Brain pericyte (primary cell): ENCODE data around the gene SPRN.
"Not testable (repeated sequence)": the region's sequence is repeated elsewhere in the genome, so short reads cannot be mapped to it uniquely, and the experiment has no call there.

Experiments
- DNase-seq: peaks from one replicate; pipeline ENCODE4 v3.0.0-alpha.2; 2012; ENCODE audit warnings: low read depth, low spot score

SPRN gene, protein sequence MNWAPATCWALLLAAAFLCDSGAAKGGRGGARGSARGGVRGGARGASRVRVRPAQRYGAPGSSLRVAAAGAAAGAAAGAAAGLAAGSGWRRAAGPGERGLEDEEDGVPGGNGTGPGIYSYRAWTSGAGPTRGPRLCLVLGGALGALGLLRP

DNA sequence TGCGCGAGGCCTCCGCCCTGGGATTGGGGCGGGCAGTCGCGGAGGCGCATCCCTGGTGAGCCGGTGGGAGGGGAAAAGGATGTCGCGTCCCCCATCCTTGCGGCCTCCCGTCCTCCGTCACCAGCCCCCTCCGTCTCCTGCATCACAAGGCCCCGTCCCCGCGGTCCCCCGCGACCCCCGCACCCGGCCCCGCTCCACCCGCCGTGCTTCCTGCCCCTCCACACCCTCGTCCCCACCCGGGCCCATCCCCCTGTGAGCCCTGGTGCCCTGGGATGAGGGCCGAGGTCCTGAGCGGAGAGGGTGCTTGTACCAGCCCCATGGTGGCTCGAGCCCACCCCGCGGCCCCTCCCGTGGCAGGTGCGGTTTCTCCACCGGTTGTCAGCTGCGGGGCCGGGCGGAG, at the start of gene SPRN:
SPRN (minus strand) TSS at position 25 of the 400 bp plus-strand sequence. CDS start 944 bp downstream, outside the sequence.
- DNase-seq: not testable (repeated sequence)

DNA sequence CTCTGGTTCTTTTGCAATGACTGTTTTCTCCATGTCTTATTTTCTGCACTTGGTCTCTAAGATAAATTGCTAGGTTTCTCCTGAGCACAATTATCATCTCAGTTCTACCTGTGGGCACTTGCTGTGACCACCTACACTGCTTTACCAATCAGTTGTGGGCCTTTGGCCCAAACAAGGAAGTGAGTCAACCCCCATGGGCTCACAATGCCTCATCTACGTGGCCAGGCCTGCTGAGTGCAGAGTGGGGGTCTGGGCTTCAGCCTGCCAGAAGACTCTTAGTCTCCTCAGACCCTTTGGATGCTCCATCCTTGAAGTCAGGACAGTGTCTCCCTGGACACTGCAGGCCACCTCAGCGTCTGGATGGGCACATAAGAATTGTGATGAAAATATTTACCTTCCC, 49.6 kb upstream of the SPRN start:
- DNase-seq: no peak

DNA sequence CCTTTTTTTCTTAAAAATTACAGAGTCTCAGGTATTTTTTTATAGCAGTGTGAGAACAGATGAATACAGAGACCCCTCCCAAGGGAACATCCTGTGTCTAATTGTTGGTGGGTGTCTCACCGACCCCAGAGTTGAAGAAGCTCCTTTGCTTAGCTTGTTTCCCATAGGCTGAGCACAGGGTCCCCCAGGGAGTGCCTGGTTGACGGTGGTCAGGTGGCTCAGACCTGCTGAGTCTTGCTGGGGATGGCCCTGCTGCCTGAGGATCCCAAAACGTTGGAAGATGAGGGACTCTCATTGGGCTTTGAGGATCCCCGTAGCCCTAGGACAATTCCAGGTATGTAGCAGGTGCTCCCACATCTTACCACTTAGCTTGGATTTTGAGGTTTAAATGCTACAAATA, 48.8 kb upstream of the SPRN start:
- no peak for DNase-seq

DNA sequence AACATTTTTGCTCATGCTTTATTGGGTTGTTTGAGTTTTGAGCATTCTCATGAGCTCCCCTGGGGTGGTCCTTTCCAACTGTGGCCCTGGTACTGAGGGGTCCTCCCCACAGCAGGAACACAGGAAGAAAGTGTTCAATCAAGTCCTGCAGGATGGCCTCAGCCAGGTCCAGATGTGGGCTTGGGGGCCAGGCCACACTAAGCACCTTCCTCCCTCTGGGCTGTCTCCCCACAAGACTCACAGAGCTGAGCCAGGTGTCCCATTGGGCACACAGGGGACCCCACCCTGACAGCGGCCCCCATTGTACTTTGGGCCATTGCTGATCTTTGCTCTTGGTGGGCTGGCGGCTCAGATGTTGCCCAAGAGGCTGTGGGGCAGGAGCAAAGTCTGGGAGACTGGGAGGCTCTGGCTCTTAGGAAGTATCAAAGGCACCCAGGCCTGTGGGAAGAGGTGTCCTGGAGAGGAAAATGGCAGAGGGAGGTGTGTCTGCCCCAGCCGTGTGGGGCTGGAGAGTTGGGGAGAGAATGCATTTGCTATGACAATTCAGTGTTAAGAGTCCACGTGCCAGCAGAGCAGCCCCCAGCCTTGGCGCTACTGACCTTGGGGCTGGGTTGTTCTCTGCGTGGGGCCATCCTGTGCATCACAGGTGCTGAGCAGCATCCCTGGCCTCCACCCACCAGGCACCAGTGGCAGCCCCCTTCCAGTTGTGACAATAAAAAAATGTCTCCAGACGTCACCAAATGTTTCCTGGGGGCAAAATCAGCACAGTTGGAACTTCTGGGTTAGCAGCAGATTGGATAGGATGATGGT, 47.1 kb upstream of the SPRN start:
- DNase-seq: no peak

DNA sequence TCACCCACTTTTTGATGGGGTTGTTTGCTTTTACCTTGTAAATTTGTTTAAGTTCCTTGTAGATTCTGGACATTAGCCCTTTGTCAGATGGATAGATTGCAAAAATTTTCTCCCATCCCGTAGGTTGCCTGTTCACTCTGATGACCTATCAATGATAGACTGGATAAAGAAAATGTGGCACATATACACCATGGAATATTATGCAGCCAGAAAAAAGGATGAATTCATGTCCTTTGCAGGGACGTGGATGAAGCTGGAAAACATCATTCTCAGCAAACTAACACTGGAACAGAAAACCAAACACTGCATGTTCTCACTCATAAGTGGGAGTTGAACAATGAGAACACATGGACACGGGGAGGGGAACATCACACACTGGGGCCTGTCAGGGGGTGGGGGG, 44.8 kb upstream of the SPRN start:
- not testable (repeated sequence) for DNase-seq

DNA sequence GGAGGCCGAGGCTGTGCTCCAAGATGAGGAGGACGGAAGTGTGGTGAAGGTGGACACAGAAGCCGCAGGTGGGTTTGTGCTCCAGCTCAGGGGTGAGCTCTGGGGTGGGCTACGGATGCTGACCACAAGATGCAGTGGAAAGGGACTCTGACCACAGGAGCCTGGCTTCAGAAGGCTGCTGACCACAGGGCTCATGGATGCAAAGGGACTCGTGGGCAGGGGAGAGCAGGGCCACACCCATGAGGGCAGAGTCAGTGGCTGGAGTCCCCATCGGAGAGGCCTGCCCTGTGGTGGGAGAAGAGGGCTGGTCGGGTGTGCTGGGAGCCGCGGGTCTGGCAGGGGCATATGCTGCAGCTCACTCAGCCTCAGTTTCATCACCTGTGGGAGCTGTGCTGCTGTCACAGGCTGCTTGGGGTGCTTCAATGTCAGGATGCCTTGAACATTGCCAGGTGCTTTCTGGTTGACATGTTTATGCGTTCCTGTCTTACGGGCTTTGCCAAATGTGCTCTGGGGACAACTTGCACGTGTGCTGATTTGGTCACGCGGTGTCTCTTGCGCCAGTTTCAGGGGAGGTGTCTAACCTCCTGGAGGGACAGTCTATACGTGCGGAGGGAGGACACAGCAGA, 43.0 kb upstream of the SPRN start:
- no peak for DNase-seq

DNA sequence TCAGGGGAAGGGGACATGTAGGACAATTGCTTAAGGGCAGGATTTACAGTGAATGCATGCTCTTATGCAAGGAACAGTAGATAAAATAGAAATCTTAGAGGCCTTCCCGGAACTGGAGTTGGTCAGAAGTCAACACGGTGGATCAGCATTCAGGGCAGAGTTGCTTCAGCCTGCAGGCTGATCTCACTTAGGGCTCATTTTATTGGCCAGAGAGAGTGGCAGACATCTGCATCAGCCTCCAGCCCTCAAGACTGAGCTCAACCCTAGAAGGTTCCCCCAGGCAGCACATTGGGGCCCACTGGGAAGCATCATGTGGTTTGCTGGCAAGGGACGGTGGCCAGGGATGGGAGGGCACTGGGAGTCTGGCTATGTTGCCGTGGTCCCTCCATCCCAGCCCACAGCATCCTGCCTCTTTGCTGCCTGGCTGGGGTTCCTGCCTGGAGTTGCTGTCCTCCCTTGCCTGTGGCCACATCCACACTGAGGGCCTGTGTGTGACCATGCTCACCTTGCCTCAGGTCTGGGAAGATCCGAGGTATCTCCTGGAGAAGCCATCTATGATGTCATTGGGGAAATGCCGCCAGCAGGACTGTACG, 42.4 kb upstream of the SPRN start:
- DNase-seq: no peak

DNA sequence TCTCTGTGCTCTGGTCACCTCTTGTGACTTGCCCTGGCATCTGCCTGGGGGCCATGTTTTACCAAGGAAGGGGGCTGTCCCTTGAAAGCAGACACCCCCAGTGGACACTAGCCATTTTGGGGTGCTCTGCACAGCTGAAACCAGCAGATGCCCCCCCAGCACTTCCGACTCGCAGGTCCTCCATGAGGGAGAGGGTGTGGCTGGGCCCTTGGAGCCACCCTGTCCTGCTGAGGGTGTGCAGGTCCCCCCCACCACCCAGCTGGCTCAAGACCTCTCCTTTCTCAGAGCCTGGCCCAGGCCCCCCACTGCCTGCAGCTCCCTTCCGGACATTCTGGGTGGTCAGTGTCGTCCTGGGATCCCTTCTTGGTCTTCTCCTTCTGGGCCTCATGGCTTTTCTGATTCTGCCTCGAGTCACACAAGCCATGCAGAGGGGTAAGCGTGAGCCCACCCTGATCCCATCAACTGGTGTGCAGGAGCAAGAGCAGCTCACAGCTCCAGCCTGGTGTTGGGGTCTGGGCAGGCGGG, 41.6 kb upstream of the SPRN start:
- no peak for DNase-seq

DNA sequence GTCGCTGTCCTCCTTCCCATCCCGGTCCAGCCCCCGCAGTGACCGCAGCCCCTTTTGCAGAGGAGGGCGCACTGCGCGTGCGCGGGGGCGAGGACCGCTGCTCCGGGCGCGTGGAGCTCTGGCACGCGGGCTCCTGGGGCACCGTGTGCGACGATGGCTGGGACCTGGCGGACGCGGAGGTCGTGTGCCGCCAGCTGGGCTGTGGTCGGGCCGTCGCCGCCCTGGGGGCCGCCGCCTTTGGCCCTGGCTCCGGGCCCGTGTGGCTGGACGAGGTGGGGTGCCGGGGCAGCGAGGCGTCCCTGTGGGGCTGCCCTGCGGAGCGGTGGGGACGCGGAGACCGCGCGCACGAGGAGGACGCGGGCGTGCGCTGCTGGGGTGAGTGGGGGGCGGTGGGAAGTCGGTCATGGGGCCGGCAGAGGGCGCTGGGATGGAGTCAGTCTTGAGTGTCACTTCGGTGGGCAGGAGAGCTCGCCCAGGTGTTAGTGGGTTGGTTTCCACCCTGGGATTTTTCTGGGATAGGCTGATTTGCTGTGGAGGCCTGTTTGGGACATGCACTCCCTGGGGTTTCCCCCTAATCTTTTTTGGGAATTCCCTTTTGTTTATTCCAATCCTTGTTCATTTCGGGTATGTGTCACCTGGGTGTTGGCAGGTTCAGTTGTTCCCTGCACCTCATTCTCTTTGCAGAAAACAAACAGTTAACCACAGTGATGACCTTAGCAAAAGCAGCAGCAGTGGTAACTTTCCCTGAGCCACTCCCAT, 40.9 kb upstream of the SPRN start:
- DNase-seq: no peak

DNA sequence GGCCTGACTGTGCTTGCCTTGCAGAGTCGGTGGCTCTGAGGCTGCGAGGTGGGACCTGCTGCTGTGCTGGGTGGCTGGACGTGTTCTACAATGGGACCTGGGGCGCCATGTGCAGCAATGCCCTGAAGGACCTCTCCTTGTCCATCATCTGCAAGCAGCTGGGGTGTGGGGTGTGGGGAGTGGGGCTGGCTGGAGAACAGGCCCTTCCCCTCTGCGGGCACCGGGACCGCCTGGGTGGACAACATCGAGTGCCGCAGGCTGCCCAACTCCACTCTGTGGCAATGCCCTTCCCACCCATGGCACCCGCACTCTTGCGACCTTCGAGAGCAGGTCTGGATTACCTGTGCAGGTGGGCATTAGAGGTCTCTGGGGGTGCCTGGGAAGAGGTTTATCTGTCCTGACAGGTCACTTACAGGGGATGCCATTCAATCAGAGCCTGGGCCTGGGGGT, 40.2 kb upstream of the SPRN start:
- no peak for DNase-seq

DNA sequence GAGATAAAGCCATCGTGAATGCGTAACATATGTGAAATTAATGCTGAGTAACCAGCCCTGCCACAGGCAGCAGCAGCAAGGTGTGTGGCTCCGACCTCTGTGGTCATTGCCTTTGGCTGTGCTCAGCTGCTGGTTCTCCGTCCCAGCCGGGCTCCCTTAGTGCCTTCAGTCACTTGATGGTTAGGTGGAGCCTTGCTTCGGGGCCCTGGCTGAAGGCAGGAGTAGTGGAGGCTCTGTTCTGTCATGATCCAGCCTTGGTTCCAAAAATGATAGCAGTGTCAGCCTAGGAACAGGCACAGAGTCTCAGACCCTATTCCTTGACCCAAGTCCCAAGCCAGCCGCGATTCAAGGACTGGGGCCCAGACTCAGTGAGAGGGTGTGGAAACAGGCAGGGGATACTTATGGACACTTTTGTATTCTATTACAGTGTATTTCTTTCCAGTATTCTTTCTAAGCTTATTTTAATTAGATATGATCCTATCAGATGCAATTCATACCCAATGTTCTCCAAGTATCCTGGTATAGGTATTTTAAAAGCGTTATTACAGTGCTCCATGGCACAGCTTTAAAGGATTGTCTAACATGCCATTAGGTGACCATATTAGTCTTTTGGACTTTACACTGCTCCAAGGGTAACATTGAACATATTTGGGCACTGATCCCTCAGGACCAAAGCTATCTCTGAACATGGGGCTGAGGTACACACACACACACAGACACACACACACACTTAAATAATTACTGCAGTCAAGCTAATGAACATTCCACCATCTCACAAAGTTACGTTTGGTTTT, 38.3 kb upstream of the SPRN start:
- no peak for DNase-seq

DNA sequence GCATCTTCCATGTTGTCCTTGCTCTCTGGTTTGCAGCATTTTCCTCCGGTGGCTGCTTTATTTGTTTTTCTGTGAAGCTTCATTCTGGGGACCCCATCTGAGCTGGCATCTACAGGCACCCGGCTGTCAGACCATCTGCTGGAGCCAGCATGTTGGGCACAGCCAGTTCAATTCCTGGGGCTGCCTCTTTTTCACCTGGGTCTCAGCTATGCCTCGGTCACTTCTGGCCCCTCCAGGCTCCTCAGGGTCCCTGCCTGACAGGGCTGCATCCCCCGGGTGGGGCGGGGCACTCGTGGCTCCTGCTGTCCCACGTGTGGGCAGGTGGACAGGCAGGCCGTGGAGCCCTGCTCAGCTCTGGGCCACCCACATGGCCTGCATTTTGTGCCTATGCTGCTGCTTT, 37.4 kb upstream of the SPRN start:
- no peak for DNase-seq

DNA sequence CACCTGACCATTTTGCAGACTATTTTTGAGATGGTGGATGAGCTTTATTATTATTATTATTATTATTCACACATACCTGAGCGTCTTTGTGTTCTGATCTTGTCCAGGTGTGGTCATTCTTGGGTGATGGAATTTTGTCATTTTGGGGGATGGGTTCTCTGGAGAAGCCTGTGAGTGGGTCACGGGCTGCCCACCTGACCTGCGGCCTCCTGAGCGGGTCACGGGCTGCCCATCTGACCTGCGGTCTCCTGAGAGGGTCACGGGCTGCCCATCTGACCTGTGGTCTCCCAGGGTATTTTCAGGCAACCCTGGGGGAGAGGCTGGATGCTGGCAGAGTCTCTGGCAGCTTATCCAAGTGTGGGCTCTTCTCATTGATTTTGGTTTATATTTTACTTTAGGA, 36.6 kb upstream of the SPRN start:
- DNase-seq: no peak

DNA sequence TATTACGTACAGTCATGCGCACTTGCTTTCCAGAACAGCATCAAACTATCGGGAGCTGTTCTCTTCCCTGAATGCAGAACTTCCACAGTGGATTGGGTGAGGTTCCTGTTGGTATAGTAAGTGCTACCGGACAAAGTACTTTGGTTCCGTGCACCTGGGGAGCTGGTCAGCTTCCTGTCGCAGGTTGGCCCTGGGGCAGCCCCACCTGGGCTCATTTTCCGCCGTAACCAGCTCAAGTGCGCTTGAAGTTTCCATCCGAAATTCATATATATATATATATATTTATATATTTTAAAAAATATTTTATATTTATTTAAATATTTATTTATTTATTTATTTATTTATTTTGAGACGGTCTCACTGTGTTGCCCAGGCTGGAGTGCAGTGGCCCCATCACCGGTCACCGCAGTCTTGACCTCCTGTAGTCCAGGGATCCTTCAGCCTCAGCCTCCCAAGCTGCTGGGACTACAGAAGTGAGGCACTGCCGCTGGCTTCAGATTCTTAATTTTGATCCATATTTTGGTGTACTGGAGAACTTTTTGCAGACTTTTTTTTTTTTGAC, 35.9 kb upstream of the SPRN start:
- no peak for DNase-seq

DNA sequence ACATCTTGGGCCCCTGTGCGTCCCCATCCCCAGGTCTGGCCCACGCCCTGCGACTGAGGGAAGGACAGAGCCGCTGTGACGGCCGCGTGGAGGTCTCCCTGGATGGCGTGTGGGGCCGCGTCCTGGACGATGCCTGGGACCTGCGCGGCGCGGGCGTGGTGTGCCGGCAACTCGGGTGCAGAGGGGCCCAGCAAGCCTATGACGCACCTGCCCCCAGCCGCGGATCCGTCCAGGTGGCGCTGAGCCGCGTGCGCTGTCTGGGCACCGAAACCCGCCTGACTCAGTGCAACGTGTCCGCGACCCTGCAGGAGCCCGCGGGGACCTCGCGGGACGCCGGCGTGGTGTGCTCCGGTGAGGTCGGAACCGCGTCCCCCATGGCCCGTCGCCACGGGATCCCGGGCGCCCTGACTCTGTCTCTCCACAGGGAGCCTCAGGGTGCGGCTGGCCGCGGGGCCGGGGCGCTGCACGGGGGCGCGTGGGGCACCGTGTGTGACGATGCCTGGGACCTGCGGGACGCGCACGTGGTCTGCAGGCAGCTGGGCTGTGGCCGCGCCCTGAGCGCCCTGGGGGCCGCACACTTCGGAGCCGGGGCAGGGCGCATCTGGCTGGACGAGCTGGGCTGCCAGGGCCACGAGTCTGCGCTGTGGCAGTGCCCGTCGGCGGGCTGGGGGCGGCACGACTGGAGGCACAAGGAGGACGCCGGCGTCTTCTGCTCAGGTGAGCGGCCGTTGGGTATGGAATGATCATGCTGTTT, 35.2 kb upstream of the SPRN start:
- DNase-seq: no peak

DNA sequence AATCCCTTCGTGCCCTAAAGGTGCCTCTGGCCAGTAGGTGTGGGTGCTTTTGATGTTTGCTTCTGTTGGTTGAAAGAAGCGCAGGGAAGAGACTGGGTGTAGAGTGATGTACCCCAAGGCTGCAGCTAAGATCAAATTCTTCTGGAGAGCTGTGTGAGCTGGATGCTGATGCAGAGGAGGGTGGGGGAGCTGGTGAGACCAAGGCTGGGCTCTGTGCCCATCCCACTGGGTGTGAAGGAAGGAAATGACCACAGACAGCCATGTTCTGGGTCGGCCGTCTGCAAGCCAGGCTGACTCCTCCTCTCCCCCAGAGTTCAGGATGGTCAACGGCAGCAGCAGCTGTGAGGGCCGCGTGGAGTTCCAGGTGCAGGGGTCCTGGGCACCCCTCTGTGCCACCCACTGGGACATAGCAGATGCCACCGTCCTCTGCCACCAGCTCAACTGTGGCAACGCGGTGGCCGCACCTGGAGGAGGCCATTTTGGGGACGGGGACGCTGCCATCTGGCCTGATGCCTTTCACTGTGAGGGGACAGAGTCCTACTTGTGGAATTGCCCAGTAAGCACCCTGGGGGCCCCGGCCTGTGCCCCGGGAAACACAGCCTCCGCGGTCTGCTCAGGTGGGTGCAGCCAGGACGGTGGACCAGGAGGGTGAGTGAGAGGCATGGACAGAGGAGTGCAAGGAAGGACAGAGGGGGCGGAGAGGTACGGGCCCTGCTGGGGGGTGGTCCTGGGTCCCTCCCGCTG, 34.5 kb upstream of the SPRN start:
- DNase-seq: no peak

DNA sequence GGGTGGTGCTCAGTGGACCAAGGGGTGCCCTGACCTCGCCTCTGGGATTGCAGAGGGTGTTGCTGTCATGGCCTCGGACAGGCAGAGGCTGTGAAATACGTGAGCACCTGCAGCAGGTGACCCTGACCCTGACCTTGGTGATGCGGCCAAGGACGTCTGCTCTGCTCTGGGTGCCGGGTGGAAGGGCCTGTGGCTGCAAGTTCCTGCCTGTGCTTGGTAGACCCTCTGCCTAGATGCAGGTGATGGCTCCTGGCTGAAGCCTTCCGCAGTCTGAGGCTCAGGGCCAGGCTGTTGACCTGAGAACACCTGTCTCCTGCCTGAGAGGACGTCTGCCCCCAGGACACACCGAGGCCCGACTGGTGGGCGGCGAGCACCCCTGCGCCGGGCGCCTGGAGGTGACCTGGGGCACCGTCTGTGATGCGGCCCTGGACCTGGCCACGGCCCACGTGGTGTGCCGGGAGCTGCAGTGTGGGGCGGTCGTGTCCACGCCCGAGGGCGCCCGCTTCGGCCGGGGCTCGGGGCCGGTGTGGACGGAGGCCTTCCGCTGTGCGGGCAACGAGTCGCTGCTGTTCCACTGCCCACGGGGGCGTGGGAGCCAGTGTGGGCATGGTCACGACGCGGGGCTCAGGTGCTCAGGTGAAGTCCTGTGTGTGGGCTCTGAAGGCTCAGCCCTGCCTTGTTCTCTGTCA, 33.7 kb upstream of the SPRN start:
- DNase-seq: no peak

DNA sequence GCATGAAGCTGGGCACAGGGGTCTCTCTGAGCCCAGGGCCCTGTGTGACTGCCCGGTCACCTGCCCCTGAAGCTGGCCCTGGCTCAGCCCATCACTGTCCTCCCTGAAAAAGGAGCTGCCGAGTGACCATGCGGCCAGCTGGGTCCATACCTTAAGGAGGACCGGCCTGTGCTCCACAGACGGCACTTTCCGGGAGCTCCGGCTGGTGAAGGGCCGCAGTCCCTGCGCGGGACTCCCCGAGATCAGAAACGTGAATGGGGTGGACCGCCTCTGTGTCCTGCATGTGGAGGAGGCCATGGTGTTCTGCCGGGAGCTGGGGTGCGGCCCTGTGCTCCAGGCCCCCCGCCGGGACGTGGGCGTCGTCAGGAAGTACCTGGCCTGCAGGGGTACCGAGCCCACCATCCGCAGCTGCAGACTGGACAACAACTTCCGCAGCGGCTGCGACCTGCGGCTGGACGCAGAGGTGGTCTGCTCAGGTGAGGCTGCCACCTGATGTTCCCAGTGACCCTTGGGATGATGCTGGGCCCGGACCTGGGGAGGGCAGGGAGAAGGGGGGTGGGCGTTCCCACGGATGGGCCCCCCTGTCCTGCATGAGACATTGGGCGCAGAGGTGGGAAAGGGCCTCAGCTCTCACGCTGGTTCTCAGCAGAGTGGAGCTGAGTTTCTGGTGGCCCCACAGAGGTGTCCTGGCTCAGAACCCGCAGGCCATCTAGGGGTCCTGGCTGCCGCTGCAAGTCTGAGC, 32.8 kb upstream of the SPRN start:
- no peak for DNase-seq
